Subcutaneous abdominal adipose tissue (tissue), 5 donors: Measurements from ENCODE around the gene BUD31.
A peak's percentile ranks its signal among the peaks of the same experiment; 100 is the strongest.
"Not testable (repeated sequence)": the region's sequence is repeated elsewhere in the genome, so short reads cannot be mapped to it uniquely, and the experiment has no call there.

ENCODE experiments used
- H3K27ac ChIP-seq: one replicate; pipeline ENCODE4 v1.7.0; 2013; ENCODE audit warnings: low read depth, mild to moderate bottlenecking, inconsistent platforms, low read length, moderate library complexity
- H3K27me3 ChIP-seq, 5 donors: one replicate each; pipeline ENCODE4 v1.7.0; 2013; ENCODE audit warnings: low read length in 5 of 5, inconsistent platforms in 1 of 5; ENCODE audit not compliant: control insufficient read depth in 5 of 5, insufficient read depth in 4 of 5
- H3K36me3 ChIP-seq, 5 donors: one replicate each; pipeline ENCODE4 v1.7.0; 2013; ENCODE audit warnings: low read length in 5 of 5; ENCODE audit not compliant: control insufficient read depth in 5 of 5, insufficient read depth in 5 of 5
- H3K4me1 ChIP-seq, 5 donors: one replicate each; pipeline ENCODE4 v1.7.0; 2013; ENCODE audit warnings: low read length in 5 of 5, mild to moderate bottlenecking in 3 of 5, moderate library complexity in 1 of 5; ENCODE audit not compliant: control insufficient read depth in 5 of 5, insufficient read depth in 5 of 5
- H3K4me3 ChIP-seq, 5 donors: one replicate each; pipeline ENCODE4 v1.7.0; 2013; ENCODE audit warnings: low read length in 5 of 5, low read depth in 1 of 5
- H3K9ac ChIP-seq, 5 donors: one replicate each; pipeline ENCODE4 v1.7.0; 2013; ENCODE audit warnings: low read length in 5 of 5, mild to moderate bottlenecking in 4 of 5, moderate library complexity in 3 of 5
- H3K9me3 ChIP-seq, 5 donors: one replicate each; pipeline ENCODE4 v1.7.0; 2013; ENCODE audit warnings: low read length in 5 of 5; ENCODE audit not compliant: control insufficient read depth in 5 of 5
- donor health status: healthy.
- donor health status: healthy.
- donor health status: healthy.
- donor health status: healthy.
- donor health status: healthy.

Gene BUD31

GRCh38 chr7:99409192-99409572 lies 413 bp downstream of the BUD31 start:
- H3K9me3 ChIP-seq, result no peaks in the 10 kb centered on the region
- peak overlapping the region; percentile 93 to 99 (median 97) for H3K9ac ChIP-seq
- peaks cover 8 to 43% (median 29%) of the 10 kb centered on the region in 5 donors for H3K36me3 ChIP-seq
- no peaks in the 10 kb centered on the region for H3K27me3 ChIP-seq
- peak overlapping the region; percentile 93 to 99 (median 99) for H3K4me3 ChIP-seq
- H3K27ac ChIP-seq, result peak overlapping the region; percentile 98
- H3K4me1 ChIP-seq, result peaks cover 10 to 48% (median 43%) of the 10 kb centered on the region in 5 donors

GRCh38 chr7:99409806-99410205 lies 1.0 kb downstream of the BUD31 start:
- Histone ChIP-seq H3K36me3 (peaks cover 8 to 43% (median 28%) of the 10 kb centered on the region in 5 donors), H3K4me3 (peak overlapping the region; percentile 93 to 99 (median 99)), H3K27me3 (no peaks in the 10 kb centered on the region), H3K27ac (peak overlapping the region; percentile 98), H3K9me3 (no peaks in the 10 kb centered on the region), H3K4me1 (peaks cover 10 to 42% (median 38%) of the 10 kb centered on the region in 5 donors), H3K9ac (peak overlapping the region; percentile 26 to 98 (median 97))

GRCh38 chr7:99410635-99411034 lies 1.9 kb downstream of the BUD31 start:
- Histone ChIP-seq H3K36me3 (peaks cover 8 to 47% (median 30%) of the 10 kb centered on the region in 5 donors), H3K27me3 (no peaks in the 10 kb centered on the region), H3K4me1 (peaks cover 10 to 37% (median 35%) of the 10 kb centered on the region in 5 donors), H3K9me3 (no peaks in the 10 kb centered on the region), H3K27ac (no peak overlapping the region), H3K9ac (peak overlapping the region in 1 of 5 donors; percentile 98), H3K4me3 (no peak overlapping the region)

- H3K27ac ChIP-seq, H3K4me3 ChIP-seq, H3K9ac ChIP-seq, H3K4me1 ChIP-seq, H3K27me3 ChIP-seq, H3K9me3 ChIP-seq: not testable (repeated sequence)
- H3K36me3 ChIP-seq, result peaks cover 8 to 95% (median 71%) of the 10 kb centered on the region in 5 donors
Observed at GRCh38 chr7:99415513-99416127, 6.9 kb downstream of the BUD31 start.

GRCh38 chr7:99418260-99418659 lies 9.5 kb downstream of the BUD31 start:
- no peak overlapping the region for H3K9ac ChIP-seq
- no peaks in the 10 kb centered on the region for H3K27me3 ChIP-seq
- no peaks in the 10 kb centered on the region for H3K4me1 ChIP-seq
- H3K36me3 ChIP-seq, result peaks cover 0 to 95% (median 62%) of the 10 kb centered on the region in 5 donors
- no peak overlapping the region for H3K4me3 ChIP-seq
- H3K9me3 ChIP-seq, result no peaks in the 10 kb centered on the region
- no peak overlapping the region for H3K27ac ChIP-seq

GRCh38 chr7:99419323-99420021 lies 10.7 kb downstream of the BUD31 start:
- Histone ChIP-seq H3K4me3 (no peak overlapping the region), H3K27ac (no peak overlapping the region), H3K9me3 (no peaks in the 10 kb centered on the region), H3K4me1 (no peaks in the 10 kb centered on the region), H3K9ac (no peak overlapping the region), H3K27me3 (no peaks in the 10 kb centered on the region), H3K36me3 (peaks cover 0 to 97% (median 69%) of the 10 kb centered on the region in 5 donors)

- no peak overlapping the region for H3K4me3 ChIP-seq
- no peak overlapping the region for H3K9ac ChIP-seq
- no peaks in the 10 kb centered on the region for H3K4me1 ChIP-seq
- H3K27ac ChIP-seq, result no peak overlapping the region
- H3K9me3 ChIP-seq, result no peaks in the 10 kb centered on the region
- H3K27me3 ChIP-seq, result no peaks in the 10 kb centered on the region
- H3K36me3 ChIP-seq, result peaks cover 0 to 97% (median 75%) of the 10 kb centered on the region in 5 donors
Observed at GRCh38 chr7:99420213-99420612, 11.4 kb downstream of the BUD31 start.

- H3K27me3 ChIP-seq, result no peaks in the 10 kb centered on the region
- H3K9ac ChIP-seq, result no peak overlapping the region
- no peak overlapping the region for H3K4me3 ChIP-seq
- no peak overlapping the region for H3K27ac ChIP-seq
- H3K4me1 ChIP-seq, result no peaks in the 10 kb centered on the region
- H3K36me3 ChIP-seq, result peaks cover 0 to 99% (median 80%) of the 10 kb centered on the region in 5 donors
- no peaks in the 10 kb centered on the region for H3K9me3 ChIP-seq
Observed at GRCh38 chr7:99420986-99421385, 12.2 kb downstream of the BUD31 start.

GRCh38 chr7:99422186-99422585 lies 13.4 kb downstream of the BUD31 start:
- Histone ChIP-seq H3K4me1 (no peaks in the 10 kb centered on the region), H3K36me3 (peaks cover 0 to 91% (median 69%) of the 10 kb centered on the region in 5 donors), H3K27me3 (no peaks in the 10 kb centered on the region), H3K9ac (no peak overlapping the region), H3K9me3 (no peaks in the 10 kb centered on the region), H3K4me3 (no peak overlapping the region), H3K27ac (no peak overlapping the region)

- H3K9ac ChIP-seq, result no peak overlapping the region
- no peaks in the 10 kb centered on the region for H3K27me3 ChIP-seq
- peaks cover 0 to 86% (median 64%) of the 10 kb centered on the region in 5 donors for H3K36me3 ChIP-seq
- H3K27ac ChIP-seq, result no peak overlapping the region
- no peaks in the 10 kb centered on the region for H3K4me1 ChIP-seq
- no peak overlapping the region for H3K4me3 ChIP-seq
- no peaks in the 10 kb centered on the region for H3K9me3 ChIP-seq
Observed at GRCh38 chr7:99422625-99423024, 13.9 kb downstream of the BUD31 start.
